ENCODE measurements around the gene PLCG1.

PLCG1 gene

GRCh38 chr20:41179961-41180360, 42.6 kb downstream of the PLCG1 start:
- no peak for DNase-seq (ENCODE audit: low spot score)

GRCh38 chr20:41180599-41181333, 43.4 kb downstream of the PLCG1 start:
- DNase-seq (ENCODE audit: low spot score) = no peak

GRCh38 chr20:41181567-41181966, 44.2 kb downstream of the PLCG1 start:
- no peak for DNase-seq (ENCODE audit: low spot score)

- DNase-seq (ENCODE audit: low spot score) = no peak
Observed at GRCh38 chr20:41182296-41183212, 45.2 kb downstream of the PLCG1 start.

GRCh38 chr20:41183391-41183790, 46.0 kb downstream of the PLCG1 start:
- no peak for DNase-seq (ENCODE audit: low spot score)

- no peak for DNase-seq (ENCODE audit: low spot score)
Observed at GRCh38 chr20:41183831-41184230, 46.5 kb downstream of the PLCG1 start.

- no peak for DNase-seq (ENCODE audit: low spot score)
Observed at GRCh38 chr20:41185013-41185757, 47.8 kb downstream of the PLCG1 start.

GRCh38 chr20:41187668-41188067, 50.3 kb downstream of the PLCG1 start:
- no peak for DNase-seq (ENCODE audit: low spot score)

GRCh38 chr20:41191562-41192500, 54.5 kb downstream of the PLCG1 start:
- no peak for DNase-seq (ENCODE audit: low spot score)

GRCh38 chr20:41192575-41192974, 55.2 kb downstream of the PLCG1 start:
- no peak for DNase-seq (ENCODE audit: low spot score)

GRCh38 chr20:41196653-41197225, 59.4 kb downstream of the PLCG1 start:
- DNase-seq (ENCODE audit: low spot score) = no peak

GRCh38 chr20:41198443-41198842, 61.1 kb downstream of the PLCG1 start:
- no peak for DNase-seq (ENCODE audit: low spot score)

- DNase-seq (ENCODE audit: low spot score) = no peak
Observed at GRCh38 chr20:41200446-41201202, 63.3 kb downstream of the PLCG1 start.

GRCh38 chr20:41201760-41202159, 64.4 kb downstream of the PLCG1 start:
- DNase-seq (ENCODE audit: low spot score) = no peak

- no peak for DNase-seq (ENCODE audit: low spot score)
Observed at GRCh38 chr20:41202426-41202825, 65.1 kb downstream of the PLCG1 start.

- no peak for DNase-seq (ENCODE audit: low spot score)
Observed at GRCh38 chr20:41203660-41204059, 66.3 kb downstream of the PLCG1 start.

GRCh38 chr20:41204304-41205265, 67.2 kb downstream of the PLCG1 start:
- no peak for DNase-seq (ENCODE audit: low spot score)

- no peak for DNase-seq (ENCODE audit: low spot score)
Observed at GRCh38 chr20:41205313-41205712, 68.0 kb downstream of the PLCG1 start.

Measured in kidney capillary endothelial cell (primary cell).